GM21737 (cell line): Measurements from ENCODE around the gene TXNRD3.
"Not testable (repeated sequence)": the region's sequence is repeated elsewhere in the genome, so short reads cannot be mapped to it uniquely, and the experiment has no call there.

Source experiments
- ATAC-seq: cut with Tn5 transposase; IDR thresholded peaks from one replicate; pipeline ENCODE4 v1.9.1; 2021; ENCODE audit warnings: mild to moderate bottlenecking, moderate library complexity; ENCODE audit not compliant: unreplicated experiment

TXNRD3 gene

DNA sequence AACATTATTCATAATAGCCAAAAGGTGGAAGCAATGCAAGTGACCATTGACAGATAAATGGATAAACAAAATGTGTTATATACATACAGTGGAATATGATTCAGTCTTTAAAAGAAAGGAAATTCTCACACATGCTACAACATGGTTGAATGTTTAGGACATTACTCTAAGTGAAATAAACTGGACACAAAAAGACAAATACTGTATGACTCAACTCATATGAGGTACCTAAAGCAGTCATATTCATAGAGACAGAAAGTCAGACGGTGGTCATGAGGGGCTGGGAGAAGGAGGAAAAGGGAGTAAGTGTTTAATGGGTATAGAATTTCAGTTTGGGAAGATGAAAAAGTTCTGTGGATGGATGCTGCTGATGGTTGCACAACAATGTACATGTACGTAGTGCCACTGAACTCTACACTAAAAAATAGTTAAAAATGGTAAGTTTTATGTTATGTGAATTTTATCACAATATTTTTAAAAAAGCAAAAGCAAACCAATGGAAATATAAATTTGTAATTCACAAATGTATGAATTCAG, 5.3 kb downstream of the TXNRD3 start:
- ATAC-seq = no peak

DNA sequence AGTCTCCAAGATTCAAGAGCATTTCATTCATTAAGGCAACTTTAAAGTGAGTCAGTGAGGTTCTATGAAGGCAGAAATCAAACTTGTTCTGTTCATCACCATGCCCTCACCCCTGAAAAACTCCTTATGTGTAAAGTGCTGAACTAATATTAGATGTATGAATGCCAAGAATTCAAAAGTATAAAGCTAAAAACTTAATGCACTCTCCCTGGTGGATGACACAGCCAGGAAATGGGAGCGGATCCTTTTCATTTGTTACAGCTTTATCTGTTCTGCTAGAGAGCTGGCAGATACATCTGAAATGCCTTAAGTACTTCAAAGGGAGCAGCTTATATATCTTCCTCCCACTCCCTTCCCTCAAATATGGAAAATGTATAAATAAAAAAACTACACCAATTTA, 8.2 kb downstream of the TXNRD3 start:
- ATAC-seq = no peak

DNA sequence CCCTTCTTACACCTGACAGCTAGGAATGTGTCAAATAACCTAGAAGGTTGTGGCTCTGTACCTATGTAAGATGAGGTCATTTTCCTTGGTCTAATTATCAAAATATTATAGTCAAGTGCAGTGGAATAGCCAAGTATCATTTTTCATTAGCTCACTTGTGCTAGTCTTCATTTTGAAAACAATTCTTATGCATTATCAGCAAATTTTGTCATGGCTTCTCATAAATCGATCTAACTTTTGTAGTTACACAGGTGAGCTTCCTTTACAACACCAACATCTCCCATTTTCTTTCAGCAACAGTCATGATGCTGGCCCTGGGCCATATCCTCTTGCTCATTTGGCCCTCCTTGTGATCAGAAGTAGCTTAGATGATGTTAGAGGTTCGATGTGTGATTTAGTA, 10.3 kb downstream of the TXNRD3 start:
- ATAC-seq = no peak

DNA sequence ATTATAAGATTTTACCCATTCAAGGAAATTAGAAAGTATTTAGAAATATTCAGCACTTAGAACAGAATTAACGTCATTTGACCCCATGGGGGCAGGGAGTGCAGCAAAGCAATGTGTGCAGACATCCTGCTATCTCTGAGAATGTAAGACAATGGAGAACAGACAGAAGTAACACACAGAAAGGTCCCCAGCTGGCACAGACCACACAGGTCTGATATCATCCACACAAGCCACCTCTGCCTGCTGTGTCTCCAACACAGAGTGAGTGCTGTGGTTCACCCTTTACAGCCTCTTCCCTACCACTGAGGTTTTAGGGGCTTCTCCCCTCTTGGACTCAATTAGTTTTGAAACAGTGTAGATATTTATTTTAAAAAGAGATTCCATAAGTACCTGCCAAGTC, 16.1 kb downstream of the TXNRD3 start:
- no peak for ATAC-seq

DNA sequence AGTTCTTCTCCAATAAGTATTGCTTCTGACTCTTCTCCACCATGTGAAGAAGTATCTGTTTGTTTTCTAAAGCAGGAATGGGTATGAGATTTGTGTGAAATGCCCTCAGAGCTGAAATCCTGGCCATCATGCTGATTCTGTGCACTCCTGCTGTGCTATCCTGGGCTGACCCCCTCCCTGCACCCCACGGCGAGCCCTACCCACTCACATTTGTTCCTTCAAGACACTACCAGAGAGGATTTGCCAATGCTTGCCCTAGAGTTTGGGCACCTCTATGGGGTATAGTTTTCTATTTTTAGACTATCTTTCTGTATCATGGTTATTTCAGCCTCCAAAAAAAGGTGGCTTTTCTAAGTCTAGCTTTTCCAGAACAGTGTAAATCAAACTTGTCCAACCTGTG, 18.5 kb downstream of the TXNRD3 start:
- ATAC-seq = no peak

DNA sequence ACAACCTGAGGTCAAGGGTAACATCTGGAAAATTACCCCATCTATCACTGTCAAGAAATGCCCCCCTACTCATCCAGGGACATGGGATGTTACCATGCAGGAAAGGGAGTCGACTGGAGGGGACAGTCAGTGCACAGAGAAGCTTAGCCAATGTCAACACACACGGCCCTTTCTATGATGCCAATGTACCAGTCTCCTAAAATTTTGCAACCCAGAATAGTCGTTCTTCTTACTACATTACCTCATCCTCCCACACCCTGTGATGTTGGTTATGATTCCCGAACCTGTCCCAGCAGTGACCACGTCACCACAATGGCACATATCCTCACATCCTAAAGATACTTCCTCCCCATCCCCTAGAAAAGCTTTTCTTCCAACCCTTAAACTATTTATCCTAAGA, 20.1 kb downstream of the TXNRD3 start:
- no peak for ATAC-seq

DNA sequence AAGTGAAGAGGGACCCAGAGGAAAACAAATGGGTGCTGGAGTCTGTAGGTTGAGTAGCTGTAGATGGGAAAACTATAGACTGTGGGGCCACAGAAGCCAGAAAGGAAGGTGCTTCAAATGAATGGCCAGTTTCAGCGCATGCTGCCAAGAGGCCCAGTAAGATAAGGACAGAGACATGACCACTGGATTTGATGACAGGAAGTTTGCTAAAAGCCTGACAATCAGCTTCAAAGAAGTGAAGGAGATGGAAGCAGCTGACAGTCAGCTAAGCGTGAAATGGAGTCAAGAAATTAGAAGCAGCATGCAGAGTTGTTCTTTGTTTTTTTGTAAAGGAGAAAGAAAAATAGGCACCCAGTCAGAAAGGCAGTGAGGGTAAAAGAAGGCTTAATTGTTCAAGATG, 24.9 kb downstream of the TXNRD3 start:
- no peak for ATAC-seq

DNA sequence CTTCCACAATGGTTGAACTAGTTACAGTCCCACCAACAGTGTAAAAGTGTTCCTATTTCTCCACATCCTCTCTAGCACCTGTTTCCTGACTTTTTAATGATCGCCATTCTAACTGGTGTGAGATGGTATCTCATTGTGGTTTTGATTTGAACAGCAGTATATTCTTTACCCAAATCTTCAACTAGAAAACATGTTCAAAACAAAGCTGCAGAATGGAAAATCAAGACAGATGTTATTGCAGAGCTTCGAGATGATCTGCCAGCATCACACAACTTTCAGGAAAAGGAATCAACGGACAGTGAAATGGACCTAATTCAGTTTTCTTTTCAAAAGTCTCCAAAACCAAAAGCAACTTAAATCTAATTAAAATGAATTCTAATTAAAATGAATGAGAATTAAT, 29.2 kb downstream of the TXNRD3 start:
- not testable (repeated sequence) for ATAC-seq

DNA sequence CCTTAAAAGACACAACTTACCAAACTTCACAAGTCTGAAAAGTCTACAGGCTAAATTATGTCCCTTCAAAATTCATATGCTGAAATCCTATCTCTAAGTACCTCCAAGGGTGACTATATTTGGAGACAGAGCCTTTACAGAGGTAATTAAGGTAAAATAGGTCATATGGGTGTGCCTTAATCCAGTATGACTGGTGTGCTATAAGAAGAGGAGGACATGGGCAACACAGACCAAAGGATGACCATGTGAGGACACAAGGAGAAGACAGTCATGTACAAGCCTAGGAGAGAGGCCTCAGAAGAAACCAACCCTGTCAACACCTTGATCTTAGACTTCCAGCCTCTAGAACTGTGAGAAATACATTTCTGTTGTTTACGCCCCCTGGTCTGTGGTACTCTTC, 32.2 kb downstream of the TXNRD3 start:
- no peak for ATAC-seq

DNA sequence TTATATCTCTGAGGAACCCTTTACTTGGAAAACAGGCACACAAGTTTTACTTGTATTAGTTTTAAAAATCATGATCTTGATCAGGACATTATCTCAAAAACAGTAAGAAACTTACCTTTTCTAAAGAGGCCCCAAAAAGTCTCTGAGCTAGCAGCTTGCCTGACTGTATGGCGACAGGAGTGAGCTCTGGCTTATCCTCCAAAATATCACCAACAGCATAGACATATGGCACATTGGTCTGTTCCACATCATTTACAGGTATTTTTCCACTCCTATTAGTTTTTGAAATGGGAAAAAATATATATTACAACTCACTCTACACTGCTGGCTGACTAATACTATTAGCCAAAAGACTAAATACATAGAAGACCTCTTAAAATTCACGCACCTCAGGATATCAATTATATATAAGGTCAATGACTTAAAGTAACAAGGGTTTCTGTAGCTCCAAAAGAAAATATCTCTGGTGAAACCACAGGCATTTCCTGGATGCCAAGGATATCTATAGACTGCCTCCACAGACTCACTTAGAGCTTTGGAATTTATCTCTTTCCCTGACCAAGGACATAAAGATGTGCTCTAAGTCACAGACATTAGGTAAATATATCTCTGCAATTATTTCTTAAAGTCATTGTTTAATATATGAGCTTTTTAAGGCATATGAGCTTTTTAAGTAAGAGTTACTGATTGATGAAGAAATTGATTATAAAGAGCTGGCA, 33.1 kb downstream of the TXNRD3 start:
- no peak for ATAC-seq

DNA sequence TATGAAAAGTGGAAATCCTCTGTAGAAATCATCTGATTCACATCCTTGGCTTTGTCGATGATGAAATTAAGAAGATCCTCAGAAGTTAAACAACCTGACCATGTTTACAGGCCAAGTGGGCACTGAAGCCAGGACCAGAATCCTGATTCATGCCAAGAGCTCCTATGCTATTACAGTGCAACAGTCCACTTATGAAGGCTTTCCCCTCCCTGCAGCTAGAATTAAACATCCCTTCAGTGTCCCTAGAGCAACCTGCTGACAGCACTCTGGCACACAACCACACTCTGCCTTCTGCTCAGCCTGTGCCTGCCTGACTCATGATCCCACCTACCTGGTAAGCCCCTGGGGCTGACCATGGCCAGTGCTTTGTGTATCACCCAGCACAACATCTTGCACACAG, 33.8 kb downstream of the TXNRD3 start:
- no peak for ATAC-seq

DNA sequence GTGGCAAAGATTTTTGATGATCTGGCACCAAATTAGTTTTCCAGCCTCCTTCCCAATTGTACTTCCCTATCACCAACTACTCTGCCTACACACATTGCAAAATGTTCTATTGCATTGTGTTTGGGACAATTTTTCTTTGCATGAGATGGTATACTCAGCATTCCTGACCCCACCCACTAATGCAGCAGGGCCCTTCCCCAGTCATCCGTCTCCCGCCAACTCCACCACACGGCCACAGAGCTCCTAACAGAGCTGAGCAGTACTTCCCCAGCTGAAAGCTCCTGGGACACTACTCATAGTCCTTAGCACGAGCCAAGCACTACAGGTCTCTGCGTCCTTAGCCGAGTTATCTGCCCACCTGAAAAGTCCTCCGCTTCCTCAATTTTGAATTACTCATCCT, 34.2 kb downstream of the TXNRD3 start:
- ATAC-seq = no peak

DNA sequence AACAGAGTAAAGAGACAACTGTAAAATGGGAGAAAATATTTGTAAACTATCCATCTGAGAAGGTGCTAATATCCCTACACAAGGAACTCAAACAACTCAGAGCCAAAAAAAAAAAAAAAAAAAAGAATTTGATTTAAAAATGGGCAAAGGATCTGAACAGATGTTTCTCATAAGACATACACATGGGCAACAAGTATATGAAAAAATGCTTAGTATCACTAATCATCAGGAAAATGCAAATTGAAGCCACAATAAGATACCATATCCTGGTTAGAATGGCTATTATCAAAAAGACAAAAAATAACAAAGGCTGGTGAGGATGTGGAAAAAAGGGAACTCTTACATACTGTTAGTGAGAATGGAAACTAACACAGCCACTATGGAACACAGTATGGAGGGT, 36.2 kb downstream of the TXNRD3 start:
- no peak for ATAC-seq

DNA sequence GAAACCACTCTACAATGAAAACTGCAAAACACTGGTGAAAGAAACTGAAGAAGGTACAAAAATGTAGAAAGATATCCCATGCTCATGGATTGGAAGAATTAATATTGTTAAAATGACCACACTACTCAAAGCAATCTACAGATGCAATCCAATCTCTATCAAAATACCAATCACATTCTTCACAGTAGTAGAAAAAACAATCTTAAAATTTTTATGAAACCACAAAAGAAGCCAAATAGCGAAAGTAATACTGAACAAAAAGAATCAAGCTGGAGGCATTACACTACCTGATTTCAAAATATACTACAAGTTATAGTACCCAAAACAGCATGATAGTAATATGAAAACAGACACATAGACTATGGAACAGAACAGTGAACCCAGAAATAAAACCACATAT, 36.9 kb downstream of the TXNRD3 start:
- no peak for ATAC-seq

DNA sequence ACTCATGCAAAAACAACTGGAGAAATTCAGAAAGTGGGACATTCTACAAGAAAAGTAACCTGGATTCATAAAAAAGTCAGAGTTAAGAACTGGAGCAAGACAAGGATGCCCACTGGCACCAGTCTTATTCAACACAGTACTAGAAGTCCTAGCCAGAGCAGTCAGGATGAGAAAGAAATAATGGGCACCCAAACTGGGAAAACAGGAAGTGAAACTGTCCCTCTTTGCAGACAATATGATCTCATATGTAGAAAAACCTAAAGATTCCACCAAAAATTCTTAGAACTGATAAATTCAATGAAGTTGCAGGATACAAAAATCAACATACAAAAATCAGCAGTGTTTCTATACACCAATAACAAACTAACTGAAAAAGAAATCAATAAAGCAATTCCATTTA, 37.4 kb downstream of the TXNRD3 start:
- no peak for ATAC-seq

DNA sequence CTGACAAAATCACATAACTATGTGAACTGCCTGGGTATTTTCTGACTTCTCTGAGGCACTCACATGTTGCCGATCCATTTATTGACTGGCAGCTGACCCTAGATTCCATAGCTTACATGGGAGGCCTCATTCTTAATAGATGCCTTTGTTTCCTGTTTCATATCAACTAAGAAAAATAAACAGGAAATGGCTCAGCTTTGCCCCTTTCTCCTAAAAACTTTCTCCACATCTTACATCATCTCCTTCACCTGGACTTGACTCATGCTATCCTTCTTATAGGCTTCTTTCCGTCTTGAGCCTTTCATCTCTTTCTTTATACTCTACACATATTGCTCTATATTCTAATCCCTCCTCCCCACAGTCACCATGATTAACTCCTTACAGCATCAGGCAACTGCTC, 38.0 kb downstream of the TXNRD3 start:
- no peak for ATAC-seq

DNA sequence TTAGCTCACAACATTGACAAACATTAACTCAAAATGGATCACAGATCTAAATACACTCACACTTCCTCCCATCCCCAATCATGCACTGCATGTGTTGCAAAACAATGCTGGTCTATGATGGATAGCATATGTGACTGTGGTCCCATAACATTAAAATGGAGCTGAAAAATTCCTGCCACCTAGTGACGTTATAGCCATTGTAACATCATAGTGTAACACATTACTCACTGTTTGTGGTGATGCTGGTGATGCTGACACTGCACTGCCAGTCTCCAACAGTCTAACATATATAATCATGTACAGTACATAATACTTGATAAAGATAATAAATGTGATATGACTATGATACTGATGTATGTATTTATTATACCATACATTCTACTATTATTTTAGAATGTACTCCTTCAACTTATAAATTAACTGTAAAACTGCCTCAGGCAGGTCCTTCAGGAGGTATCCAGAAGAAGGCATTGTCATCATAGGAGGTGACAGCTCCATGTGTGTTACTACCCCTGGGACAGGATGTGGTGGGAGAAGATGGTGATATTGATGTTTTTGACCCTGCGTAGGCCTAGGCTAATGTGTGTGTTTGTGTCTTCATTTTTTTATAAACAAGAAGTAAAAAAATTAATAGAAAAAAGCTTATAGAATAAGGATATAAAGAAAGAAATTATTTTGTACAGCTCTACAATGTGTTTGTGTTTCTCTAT, 41.3 kb downstream of the TXNRD3 start:
- ATAC-seq = no peak

DNA sequence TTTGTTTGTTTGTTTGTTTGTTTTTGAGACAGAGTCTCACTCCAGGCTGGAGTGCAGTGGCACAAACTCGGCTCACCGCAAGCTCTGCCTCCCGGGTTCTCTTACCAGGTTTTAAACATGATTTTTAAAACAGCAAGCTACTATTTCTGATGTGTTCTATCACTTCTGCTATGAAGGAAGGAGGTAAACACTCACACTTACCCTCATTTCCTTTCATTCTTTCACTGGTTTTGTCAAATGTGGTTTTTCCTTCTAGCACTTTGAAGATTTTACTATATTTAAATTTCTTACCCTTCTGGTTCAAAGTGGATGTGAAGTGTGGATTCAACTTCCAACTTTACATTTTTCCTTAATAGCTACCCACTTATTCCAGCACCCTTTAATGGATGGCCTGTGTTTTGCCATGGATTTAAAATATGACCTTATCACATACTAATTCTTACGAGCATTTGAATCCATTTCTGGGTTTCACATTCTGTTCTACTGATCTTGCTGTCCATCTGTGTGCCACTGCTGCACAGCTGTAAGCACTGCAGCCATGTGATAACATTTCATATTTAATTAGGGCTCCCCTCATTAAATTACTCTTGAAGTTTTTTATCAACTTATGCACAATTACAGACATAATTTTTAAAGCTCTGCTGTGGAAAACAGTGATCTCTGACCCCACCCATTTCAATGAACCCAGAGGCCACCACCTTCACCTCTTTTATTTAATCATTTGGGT, 42.3 kb downstream of the TXNRD3 start:
- ATAC-seq = no peak

DNA sequence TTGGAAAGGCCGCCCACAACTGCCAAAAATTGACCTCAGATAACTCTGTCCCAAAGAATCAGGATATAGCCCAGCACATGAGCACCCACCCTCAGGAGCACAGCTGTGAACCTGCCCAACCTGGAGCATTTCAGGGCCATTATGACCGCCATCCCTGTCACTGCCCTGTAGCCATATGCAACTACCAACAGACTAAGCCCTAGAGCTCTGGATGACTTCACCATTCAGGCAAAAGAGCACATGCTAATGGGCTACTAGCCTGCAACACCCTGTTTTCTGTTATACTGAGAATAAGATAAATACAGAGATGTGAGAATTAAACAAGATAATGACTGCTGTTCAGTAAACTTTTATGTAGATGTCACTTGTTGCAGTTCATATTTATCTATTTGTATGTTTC, 45.0 kb downstream of the TXNRD3 start:
- no peak for ATAC-seq

DNA sequence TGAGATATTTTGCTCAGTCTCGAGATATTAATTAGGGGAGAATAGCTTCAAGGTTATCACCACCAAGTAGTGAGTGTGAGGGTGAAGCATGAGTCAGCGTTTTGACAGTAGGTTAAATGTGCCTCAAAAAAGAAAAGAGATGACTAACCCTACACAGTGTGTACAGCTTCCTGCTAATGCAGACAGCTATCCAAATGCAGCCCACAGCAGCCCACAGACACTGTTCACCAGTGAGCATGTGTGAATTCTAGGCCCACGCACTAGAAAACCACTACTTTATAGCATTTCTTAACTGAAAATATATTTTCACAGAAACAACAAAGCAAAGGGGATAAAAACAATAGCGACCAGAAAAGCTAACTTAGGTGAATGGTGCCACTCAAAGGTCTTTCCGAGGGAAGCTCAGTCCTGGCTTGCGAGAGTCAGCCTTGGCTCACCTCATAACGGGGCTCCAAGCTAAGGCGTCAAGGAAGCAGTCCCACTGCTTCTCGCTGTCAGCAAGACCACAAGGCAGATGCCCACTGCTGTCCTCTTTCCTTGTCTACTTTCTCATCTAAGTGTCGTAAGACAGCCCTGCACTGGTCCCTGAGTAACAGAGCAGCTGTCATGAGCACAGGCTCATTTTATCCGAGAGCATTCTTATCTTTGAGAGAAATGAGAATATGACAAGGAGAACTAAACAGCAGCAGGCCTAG, 47.6 kb downstream of the TXNRD3 start:
- no peak for ATAC-seq

DNA sequence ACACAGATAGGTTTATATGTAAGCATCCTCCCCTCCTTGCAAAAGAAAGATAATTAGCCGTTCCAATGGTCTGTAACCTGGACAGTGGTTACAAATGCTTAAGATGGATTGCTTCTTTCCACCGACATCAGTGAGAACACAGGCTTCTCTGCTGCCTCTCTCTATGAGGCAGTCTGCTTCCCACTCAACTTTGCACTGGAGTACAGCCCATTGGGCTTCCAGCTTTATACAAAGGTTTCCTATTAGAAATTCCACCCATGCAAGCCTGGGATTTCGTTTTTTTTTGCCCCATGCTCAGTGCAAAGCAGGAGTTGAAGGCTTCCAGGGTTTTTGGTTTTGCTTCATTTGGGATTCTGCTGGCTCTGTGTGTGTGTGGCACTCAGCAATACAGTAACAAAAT, 48.9 kb downstream of the TXNRD3 start:
- ATAC-seq = no peak
